Measurements from ENCODE around the gene HSPA1B.
"Not testable (repeated sequence)": the region's sequence is repeated elsewhere in the genome, so short reads cannot be mapped to it uniquely, and the experiment has no call there.

The HSPA1B gene

GRCh38 chr6:31827286-31828079 is at the start of gene HSPA1B:
TSS of gene HSPA1B (plus strand) at chr6:31827738. CDS start at chr6:31827951, 213 bp downstream.
- DNase-seq (ENCODE audit: low spot score), result peak; percentile 92

DNA sequence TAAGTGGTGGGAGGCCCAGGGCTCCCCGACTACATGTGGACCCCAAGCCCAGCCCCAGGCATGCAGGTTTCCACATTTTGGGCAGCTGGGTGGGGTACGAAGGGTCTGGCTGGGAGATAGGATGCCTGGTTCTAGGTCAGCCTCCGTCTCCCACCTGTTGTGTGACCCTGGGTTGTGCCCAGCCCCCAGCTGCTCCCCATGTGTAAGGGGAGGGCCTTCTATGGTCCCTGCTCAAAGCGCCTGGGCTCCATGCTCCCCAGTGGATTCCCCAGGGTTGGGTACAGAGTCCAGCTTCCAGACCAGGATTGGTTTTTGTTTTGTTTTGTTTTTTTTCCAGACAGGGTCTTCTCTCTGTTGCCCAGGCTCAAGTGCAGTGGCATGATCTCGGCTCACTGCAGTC is 49.3 kb upstream of the HSPA1B start:
- no peak for DNase-seq (ENCODE audit: low spot score)

GRCh38 chr6:31778999-31779885 is 48.3 kb upstream of the HSPA1B start:
- peak; percentile 26 for DNase-seq (ENCODE audit: low spot score)

DNA sequence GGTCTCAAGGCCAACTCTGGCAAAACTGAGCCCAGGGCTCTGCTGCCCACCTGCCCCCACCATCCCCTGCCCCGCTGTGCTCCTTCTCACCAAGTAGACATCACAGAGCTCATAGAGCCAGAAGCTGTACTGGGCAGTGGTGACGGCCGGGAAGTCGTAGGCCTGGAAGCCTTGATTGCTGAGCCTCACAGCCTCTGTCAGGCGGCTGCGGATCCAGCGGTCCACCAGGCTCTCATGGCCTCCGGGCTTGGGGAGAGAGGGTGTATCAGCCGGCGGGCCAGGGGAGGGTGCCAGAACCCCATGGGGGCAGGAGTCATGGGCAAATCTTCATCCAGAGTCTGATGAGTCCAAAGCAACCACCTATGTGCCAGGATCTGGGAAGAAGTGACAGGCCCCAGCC is 47.6 kb upstream of the HSPA1B start:
- DNase-seq (ENCODE audit: low spot score), result peak; percentile 24

DNA sequence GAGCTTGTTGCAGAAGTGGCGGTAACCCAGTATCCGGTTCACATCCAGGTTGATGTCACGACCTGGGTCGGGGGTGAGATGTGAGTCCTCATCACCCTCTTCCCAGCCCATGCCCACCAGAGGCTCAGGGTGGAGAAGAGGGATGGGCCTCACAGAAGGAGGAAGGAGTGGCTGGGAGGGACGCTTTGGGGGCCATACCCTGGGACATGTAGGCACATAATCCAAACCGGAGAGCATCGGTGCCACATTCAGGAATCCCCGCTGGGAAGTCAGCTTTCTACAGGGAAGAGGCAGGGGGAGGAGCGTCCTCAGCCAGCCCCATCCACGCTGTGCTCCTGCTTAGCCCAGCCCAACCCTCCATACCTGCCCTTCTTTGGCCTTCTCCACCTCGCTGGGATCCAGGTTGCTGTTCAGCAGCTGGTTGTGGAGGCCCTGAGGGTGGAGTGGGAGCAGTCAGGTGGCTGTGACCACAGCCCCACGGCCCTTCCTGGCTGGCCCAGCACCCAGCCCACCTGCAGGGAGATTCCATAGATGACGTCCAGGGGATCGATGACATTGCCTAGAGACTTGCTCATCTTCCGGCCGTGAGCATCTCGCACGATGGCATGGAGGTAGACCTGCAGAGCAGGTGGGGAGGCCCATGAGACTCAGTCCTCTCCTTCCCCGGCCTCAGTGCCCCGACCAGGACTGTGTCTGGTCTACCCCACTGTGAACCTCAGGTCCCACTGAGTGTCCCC is 46.9 kb upstream of the HSPA1B start:
- DNase-seq (ENCODE audit: low spot score), result peak; percentile 12

DNA sequence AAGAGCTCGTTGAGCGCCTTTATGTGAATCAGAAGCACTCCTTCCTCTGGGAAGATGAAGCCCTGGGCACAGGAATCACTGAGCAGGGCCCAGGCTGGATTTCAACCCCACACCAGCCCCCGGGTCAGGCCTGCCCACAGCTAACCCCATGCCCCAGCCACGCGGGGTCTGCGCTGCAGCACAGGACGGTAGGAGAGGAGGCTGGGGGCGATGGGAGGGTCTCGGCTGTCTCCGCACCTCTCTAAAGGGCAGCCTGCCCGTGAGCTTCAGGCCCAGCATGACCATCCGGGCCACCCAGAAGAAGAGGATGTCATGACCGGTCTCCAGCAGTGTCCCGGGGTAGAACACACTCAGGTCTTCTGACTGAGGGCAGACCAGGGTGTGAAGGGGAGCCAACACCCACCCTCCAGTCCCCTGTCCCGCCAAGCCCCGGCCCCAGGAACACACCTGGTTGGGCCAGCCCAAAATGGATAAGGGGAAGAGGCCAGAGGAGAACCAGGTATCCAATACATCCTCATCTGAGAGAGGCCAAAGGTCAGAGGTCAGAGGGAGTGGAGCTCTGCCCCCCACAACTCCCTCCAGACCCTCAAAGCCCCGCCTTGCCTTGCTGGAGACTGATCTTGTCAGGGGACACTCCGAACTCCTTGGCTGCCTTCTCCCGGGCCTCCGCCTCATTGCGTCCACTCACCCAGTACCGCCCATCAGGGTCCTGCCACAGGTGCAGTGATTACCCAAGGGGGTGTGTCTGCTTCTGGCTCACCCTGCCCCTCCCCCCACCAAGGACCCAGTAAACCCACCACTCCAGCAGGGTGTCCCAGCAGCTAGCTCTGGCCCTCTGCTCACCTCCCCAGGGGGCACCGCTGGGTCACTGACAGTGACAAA is 46.1 kb upstream of the HSPA1B start:
- no peak for DNase-seq (ENCODE audit: low spot score)

DNA sequence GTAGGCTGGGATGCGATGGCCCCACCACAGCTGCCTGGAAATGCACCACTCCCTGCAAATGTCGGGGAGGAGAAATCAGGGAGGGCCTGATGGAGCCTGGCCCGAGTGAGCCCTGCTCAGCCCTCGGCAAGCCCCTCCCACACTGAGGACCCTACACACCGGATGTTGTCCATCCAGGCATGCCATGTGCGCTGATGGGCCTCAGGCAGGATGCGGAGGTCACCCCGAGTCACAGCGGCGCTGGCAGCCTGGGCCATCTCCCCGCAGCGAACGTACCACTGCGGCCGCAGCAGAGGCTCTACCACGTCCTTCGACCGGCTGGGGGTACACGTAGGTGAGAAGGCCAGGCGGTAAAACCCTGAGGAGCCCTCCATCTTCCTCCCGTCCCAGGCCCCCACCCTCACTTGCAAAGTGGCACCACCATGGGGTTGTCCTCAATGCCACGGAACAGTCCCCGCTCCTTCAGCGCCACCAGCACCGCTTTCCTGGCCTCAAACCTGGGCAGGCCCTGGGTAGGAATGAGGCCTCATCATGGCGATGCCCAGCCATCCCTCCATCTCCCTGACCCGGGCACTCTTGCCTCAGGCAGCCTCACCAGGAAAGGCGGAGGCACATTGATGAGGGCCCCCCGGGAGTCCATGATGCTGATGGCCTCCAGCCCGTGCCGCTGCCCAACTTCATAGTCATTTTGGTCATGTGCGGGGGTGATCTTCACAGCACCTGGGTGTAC is 45.2 kb upstream of the HSPA1B start:
- no peak for DNase-seq (ENCODE audit: low spot score)

DNA sequence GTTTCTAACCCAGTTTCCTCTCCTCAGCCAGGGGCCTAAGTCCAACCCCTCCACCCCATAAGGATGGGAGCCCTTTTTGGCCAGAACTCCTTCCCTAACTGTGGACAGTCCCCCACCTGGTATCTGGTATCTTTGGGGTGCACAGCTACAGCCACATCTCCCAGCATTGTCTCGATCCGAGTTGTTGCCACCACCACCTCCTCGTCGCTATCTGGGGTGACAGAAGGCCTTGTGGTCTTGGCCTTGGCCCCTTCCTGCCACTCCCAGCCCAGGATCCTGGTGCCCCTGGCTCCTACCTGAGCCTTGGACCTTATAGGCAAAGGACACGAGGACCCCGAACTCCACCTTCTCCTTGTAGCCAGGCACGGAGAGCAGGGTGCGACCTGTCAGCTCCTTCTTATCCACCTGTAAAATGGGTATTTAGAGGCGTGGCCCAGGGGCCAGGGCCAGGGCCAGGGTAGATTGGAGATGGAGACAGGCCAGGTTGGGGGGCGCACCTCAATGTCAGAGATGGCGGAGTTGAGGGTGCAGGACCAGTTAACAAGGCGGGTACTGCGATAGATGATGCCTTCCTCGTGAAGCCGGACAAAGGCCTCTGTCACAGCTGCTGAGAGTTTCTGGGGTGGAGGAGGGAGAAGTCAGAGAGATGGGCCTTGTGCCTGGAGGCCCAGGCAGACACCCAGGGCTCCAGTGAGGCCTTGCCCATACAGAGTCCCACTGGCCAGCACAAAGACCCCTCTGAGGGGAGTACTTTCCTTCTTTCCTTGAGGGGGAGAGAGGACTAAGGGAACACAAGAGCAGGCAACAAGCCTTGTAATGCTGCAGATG is 43.2 kb upstream of the HSPA1B start:
- DNase-seq (ENCODE audit: low spot score), result peak; percentile 8

GRCh38 chr6:31785475-31785874 is 42.1 kb upstream of the HSPA1B start:
- DNase-seq (ENCODE audit: low spot score), result no peak

- DNase-seq (ENCODE audit: low spot score), result peak; percentile 81
These were observed 36.0 kb upstream of the HSPA1B start for GRCh38 chr6:31791324-31792089.

GRCh38 chr6:31792090-31792374 is 35.5 kb upstream of the HSPA1B start:
- DNase-seq (ENCODE audit: low spot score), result no peak

GRCh38 chr6:31792761-31793171 is 34.8 kb upstream of the HSPA1B start:
- no peak for DNase-seq (ENCODE audit: low spot score)

- not testable (repeated sequence) for DNase-seq (ENCODE audit: low spot score)
These were observed 33.7 kb upstream of the HSPA1B start for GRCh38 chr6:31793927-31794245.

DNA sequence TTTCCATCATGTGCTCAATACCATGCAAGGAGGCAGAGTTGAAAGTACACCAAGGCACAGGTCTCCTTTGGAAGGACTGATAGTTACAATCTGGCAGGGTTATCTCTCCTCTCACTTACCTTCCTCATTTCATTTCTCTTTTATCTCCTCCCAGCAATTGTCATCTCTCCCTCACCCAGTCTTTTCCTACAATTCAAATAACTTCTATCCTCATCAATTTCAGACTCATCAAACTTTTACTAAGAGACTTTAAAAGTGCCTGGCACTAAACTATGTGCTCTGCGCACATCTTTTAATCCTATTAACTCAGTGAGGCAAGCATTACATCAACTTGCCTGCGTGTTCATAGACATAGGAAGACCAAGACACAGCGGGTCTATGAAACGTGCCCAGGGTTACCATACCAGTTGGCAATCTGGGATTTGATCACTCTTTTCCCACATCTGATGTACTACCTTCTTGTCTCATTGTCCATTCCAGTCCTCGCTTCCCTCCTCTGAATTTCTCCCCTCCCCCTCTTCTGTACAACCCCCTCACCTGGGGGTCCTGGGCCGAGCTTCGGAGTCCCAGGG is 33.2 kb upstream of the HSPA1B start:
- DNase-seq (ENCODE audit: low spot score), result peak; percentile 61

- peak; percentile 52 for DNase-seq (ENCODE audit: low spot score)
These were observed 32.5 kb upstream of the HSPA1B start for GRCh38 chr6:31794866-31795615.

DNA sequence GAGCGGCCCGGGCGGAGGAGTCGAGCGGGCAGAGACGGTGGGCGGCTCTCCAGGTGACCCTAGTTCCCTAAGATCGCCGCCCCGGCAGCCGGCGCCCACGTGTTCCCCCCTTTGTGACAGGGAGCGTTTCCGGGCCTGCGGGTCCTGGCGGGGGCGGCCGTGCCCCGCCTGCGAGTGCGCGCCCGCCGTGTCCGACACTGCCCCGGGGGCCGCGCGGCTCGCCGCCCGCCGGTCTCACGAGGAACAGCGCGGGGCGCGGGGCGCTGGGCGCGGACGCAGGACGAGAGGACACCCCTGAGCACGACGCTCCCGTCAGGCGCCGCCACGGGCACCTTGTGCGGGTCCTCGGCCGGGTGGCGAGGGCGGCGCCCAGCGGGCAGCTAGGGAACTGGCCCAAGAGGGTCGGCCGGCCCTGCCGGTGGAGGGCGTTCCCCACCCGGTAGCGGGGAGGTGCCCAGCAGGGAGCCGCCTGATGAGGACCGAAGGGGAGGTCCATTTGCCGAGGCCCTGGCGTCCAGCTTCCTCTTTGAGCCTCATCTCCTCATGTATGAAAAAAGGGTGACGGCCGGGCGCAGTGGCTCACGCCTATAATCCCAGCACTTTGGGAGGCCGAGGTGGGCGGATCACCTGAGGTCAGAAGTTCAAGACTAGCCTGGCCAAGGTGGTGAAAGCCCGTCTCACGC is 31.8 kb upstream of the HSPA1B start, which contains the start of gene VARS1:
Gene VARS1 (minus strand): TSS at position 137 of the 683 bp plus-strand sequence. CDS start 535 bp downstream, outside the sequence.
- DNase-seq (ENCODE audit: low spot score), result peak; percentile 97

DNA sequence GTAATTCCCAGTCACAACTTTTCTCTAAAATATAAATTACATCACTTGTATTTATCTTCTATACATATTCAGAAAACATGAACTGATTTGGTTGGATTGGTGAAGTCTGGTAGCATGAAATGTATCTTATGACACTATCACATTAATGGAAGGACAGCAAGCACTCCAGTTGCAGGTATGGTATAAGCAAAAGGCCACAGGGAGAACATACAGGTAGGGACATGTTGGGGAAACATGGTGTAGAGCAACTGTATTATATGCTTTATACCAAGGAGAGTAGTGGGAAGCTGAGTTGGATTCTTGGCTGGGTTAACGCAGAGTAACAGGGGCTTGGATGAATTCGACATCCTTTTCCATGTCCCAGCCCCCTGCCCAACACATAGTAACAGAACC is 30.5 kb upstream of the HSPA1B start:
- DNase-seq (ENCODE audit: low spot score), result no peak

- no peak for DNase-seq (ENCODE audit: low spot score)
These were observed 29.9 kb upstream of the HSPA1B start for GRCh38 chr6:31797588-31797987.

Data from D341Med (cell line).